ENCODE data around the gene TSACC. TPM values are rescaled to one million over a fixed set of nuclear protein-coding genes. Genes with fewer than 3 reads are reported as not detected.

TSACC gene
- total and polyA plus RNA-seq, 2 donors (not counting 1 experiment from before 2014, with no cell fraction given), result 0.69 to 1.2 TPM

- Histone ChIP-seq H3K79me2 (ENCODE audit: control insufficient read depth, insufficient read depth, low read length) (no peaks in the 10 kb centered on the region), H3K9me3 (ENCODE audit: control extremely low read depth in 1 of 3, control insufficient read depth in 2 of 3, insufficient read depth in 1 of 3, low read length in 2 of 3) (peaks cover 0 to 12% (median 0%) of the 10 kb centered on the region in 3 donors), H4K20me1 (ENCODE audit: control insufficient read depth, insufficient read depth, low read length, poor library complexity, severe bottlenecking) (no peaks in the 10 kb centered on the region), H3K9ac (ENCODE audit: low read length) (no peak overlapping the region), H2AFZ (ENCODE audit: insufficient read depth, low read depth, low read length, poor library complexity, severe bottlenecking) (no peak overlapping the region), H3K4me3 (ENCODE audit: control extremely low read depth in 1 of 5, extremely low read depth in 1 of 5, insufficient read depth in 1 of 5, low read depth in 2 of 5, low read length in 4 of 5) (no peak overlapping the region), H3K27me3 (replicated peaks in 1 of 4; ENCODE audit: control extremely low read depth in 1 of 4, control insufficient read depth in 3 of 4, insufficient read depth in 4 of 4, low read length in 3 of 4) (peaks cover 0 to 44% (median 15%) of the 10 kb centered on the region in 4 experiments), H3K36me3 (replicated peaks in 1 of 2; ENCODE audit: control extremely low read depth in 1 of 2, control insufficient read depth in 1 of 2, extremely low read depth in 1 of 2, insufficient read depth in 2 of 2, low read length in 1 of 2) (no peaks in the 10 kb centered on the region), H3K4me2 (replicated peaks; ENCODE audit: low read depth, low read length, poor library complexity, severe bottlenecking) (no peak overlapping the region), H3K27ac (ENCODE audit: low read length in 2 of 2) (no peak overlapping the region), H3K4me1 (ENCODE audit: control insufficient read depth in 2 of 2, insufficient read depth in 2 of 2, low read length in 2 of 2) (peaks cover 4 to 11% of the 10 kb centered on the region in 2 donors)
- ChIA-PET POLR2A (no interaction called here), CTCF (interaction anchor here (0.6 to 1.5 kb wide), 3 partner anchors 33 to 89 kb away, joined by 3 to 7 read pairs (median 4); no protein-coding TSS in a partner anchor)
- no peak for TF ChIP-seq CTCF (IDR thresholded peaks at IDR 0.05)
- TF ChIP-seq EZH2 (IDR thresholded peaks at IDR 0.05; ENCODE audit: borderline replicate concordance, insufficient read depth, low read depth, low read length, poor library complexity, severe bottlenecking), result no peak
- H3K27ac Mint-ChIP-seq, result no peak overlapping the region
- no peak overlapping the region for H3K4me3 Mint-ChIP-seq
- intact Hi-C loops (cut with micrococcal nuclease), result no loop called here
- peaks cover 21% of the 10 kb centered on the region for H3K27me3 Mint-ChIP-seq
- H3K4me1 Mint-ChIP-seq, result peaks cover 8% of the 10 kb centered on the region
- ATAC-seq (ENCODE audit: low read depth) (no peak), DNase-seq (no peak)
- 78% methylated on average over 7 of the region's 8 CpGs for WGBS (ENCODE audit: insufficient coverage)
- H3K9me3 Mint-ChIP-seq (ENCODE audit: insufficient read depth), result peaks cover 2% of the 10 kb centered on the region
Measured at GRCh38 chr1:156391701-156392100, 53.4 kb downstream of the TSACC start.

GRCh38 chr1:156392452-156392853 is 54.1 kb downstream of the TSACC start:
- Mint-ChIP-seq H3K9me3 (ENCODE audit: insufficient read depth) (peaks cover 2% of the 10 kb centered on the region), H3K4me1 (peaks cover 8% of the 10 kb centered on the region), H3K27me3 (peaks cover 18% of the 10 kb centered on the region), H3K27ac (no peak overlapping the region), H3K4me3 (no peak overlapping the region)
- Histone ChIP-seq H3K36me3 (replicated peaks in 1 of 2; ENCODE audit: control extremely low read depth in 1 of 2, control insufficient read depth in 1 of 2, extremely low read depth in 1 of 2, insufficient read depth in 2 of 2, low read length in 1 of 2) (no peaks in the 10 kb centered on the region), H3K27ac (ENCODE audit: low read length in 2 of 2) (no peak overlapping the region), H2AFZ (ENCODE audit: insufficient read depth, low read depth, low read length, poor library complexity, severe bottlenecking) (no peak overlapping the region), H3K4me3 (ENCODE audit: control extremely low read depth in 1 of 5, extremely low read depth in 1 of 5, insufficient read depth in 1 of 5, low read depth in 2 of 5, low read length in 4 of 5) (no peak overlapping the region), H4K20me1 (ENCODE audit: control insufficient read depth, insufficient read depth, low read length, poor library complexity, severe bottlenecking) (no peaks in the 10 kb centered on the region), H3K9me3 (ENCODE audit: control extremely low read depth in 1 of 3, control insufficient read depth in 2 of 3, insufficient read depth in 1 of 3, low read length in 2 of 3) (peaks cover 0 to 12% (median 0%) of the 10 kb centered on the region in 3 donors), H3K4me2 (replicated peaks; ENCODE audit: low read depth, low read length, poor library complexity, severe bottlenecking) (no peak overlapping the region), H3K79me2 (ENCODE audit: control insufficient read depth, insufficient read depth, low read length) (no peaks in the 10 kb centered on the region), H3K9ac (ENCODE audit: low read length) (no peak overlapping the region), H3K4me1 (ENCODE audit: control insufficient read depth in 2 of 2, insufficient read depth in 2 of 2, low read length in 2 of 2) (peaks cover 4 to 11% of the 10 kb centered on the region in 2 donors), H3K27me3 (replicated peaks in 1 of 4; ENCODE audit: control extremely low read depth in 1 of 4, control insufficient read depth in 3 of 4, insufficient read depth in 4 of 4, low read length in 3 of 4) (peaks cover 0 to 37% (median 12%) of the 10 kb centered on the region in 4 experiments)
- DNase-seq, result no peak
- intact Hi-C loops (cut with micrococcal nuclease), result no loop called here
- CTCF ChIA-PET, result interaction anchor here (1.0 to 1.5 kb wide), 2 partner anchors 53 to 88 kb away, joined by 3 to 7 read pairs; no protein-coding TSS in a partner anchor
- 89% methylated on average over 10 of the region's 13 CpGs for WGBS (ENCODE audit: insufficient coverage)
- TF ChIP-seq EZH2 (IDR thresholded peaks at IDR 0.05; ENCODE audit: borderline replicate concordance, insufficient read depth, low read depth, low read length, poor library complexity, severe bottlenecking) (no peak), CTCF (IDR thresholded peaks at IDR 0.05) (no peak)
- POLR2A ChIA-PET, result no interaction called here
- no peak for ATAC-seq (ENCODE audit: low read depth)

Data from B cell (primary cell).